IPS-NIHi7 (cell line): ENCODE data around the gene LGALS3.

ENCODE experiments used
- DNase-seq: peaks from one replicate; pipeline ENCODE4 v3.0.0; 2012; ENCODE audit warnings: mixed read lengths; ENCODE audit errors: extremely low spot score

LGALS3 gene

DNA sequence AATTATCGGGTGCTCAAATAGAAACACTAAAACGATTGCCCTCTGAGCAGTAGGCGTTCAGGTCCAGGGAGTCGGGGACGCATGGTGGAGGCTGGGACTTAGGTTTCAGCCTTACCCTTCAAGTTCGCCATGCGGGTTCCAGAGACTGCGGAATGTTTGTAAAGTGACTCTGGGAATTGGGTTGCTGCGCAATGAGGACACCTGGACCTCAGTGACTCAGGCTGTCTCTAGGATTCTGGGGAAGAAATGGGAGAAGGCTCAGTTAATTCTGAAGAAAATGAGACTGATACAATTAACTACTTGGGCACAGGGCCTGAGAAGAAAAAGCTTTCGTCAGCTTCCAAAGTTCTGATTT lies 1.1 kb downstream of the LGALS3 start:
- DNase-seq: peak; percentile 35

DNA sequence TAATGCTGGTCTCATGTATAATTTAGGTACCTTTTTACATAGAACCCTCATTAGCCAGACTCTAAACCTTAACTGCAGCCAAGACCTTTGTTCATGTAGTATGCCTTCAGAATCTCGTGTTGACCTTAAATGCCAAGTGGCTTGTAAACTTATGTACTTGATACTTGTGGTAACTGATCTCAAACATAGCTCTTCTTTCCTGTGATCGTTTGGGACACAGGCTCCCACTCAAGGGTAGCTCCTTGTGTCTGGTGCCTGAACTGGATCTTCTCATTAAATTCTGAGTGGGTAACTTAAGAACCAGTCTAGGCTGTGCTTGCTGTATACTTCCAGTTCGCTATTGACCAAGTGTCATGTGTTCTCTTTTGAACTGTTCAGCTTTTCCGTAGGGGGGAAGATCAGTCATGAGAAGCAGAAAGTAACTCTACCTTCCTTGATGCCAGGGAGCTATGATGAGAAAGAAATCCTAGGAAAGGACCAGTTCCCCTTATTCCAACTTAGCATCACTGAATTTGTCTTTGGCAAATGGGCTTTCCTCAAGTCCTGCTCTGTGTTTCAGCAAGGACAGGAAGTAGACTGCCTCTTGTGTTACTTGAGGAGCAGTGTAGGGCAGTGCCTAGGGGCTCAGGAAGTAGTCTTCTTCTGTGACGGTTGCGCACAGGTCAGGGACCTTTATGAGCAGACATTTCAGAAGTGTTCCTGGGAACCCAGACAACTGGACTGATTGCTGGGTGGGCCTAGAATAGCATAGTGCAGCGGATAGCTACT lies 2.5 kb downstream of the LGALS3 start:
- DNase-seq: no peak

DNA sequence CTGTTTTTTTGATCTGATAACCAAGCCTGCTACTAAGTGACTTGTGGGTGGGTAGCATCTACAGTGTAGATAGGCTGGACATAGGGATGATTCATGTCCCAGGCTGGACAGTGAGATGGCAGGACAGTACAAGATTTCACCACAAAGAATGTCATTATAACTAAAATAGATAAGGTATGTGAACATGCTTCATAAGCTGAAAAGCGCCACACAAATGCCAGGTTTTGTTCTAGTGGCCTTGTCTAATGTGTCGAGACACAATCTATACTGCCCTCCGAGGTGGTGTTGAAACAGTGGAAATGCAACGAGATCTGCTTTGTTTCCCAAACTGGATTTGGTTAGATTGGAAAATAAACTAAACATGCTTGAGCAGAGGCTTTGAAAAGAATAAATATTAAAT lies 4.4 kb downstream of the LGALS3 start:
- no peak for DNase-seq

DNA sequence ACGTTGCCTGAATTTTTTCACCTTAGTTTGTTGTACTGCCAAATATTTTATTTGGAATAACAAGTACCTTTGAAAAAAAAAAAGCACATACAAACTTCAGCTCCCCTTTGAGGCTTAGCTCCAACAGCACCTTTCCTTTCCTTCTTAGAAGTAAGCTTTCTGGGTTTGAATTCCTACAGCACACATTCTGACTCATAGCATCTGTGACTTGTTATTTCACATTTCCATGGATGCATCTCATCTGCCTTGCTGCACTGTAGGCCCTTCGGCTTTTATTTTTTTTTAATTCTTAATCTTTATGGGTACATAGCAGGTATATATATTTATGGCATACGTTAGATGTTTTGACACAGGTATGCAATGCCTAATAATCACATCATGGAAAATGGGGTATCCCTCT lies 7.2 kb downstream of the LGALS3 start:
- DNase-seq: no peak

DNA sequence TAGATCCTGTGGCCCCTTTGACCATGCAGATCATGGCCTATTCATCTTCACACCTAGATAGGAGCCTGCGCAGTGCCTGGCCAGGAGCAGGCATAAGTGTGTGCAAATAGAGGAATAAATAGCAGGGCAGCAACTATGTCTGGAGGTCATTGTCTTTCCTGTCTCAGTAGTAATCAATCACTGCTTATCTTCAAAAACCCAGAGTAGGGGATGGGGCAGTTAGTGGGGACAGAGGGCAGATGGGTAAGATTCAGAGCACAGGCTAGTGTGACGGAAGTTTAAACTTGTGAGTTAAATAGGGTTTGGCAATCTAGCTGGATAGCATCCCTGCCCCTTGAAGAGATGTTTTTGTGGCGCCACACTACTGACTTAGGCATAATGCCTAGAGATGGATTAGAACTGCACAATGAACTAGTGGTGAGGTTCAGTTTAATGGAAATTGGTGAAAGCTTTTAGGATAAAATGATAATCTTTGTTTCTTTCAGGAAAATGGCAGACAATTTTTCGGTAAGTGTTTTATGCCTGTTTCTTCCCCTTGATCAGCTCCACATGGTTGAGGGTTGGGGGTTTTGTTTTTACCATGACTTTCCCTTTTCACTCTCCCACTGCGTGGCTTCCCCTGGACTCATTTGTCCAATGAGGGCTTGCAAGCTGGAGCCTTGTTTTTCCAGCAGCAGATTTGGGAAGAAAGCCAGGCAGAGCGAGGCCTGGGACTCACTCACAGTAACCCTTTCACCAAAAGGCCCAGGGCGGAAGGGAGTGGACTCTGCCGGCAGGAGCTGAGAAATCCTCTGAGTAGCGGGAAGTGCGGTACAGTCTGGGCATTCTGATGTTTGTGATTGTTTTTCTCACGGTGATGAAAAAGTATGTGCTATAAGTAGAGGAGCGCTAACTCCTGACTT lies 8.1 kb downstream of the LGALS3 start:
- DNase-seq: no peak

DNA sequence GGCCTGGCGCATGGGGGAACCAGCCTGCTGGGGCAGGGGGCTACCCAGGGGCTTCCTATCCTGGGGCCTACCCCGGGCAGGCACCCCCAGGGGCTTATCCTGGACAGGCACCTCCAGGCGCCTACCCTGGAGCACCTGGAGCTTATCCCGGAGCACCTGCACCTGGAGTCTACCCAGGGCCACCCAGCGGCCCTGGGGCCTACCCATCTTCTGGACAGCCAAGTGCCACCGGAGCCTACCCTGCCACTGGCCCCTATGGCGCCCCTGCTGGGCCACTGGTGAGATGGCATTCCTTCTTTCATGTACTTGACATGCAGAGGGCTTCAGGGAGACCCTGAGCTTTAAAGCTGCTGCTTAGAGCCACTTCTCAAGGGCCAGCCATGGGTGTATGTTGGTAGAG lies 9.0 kb downstream of the LGALS3 start:
- peak; percentile 66 for DNase-seq

DNA sequence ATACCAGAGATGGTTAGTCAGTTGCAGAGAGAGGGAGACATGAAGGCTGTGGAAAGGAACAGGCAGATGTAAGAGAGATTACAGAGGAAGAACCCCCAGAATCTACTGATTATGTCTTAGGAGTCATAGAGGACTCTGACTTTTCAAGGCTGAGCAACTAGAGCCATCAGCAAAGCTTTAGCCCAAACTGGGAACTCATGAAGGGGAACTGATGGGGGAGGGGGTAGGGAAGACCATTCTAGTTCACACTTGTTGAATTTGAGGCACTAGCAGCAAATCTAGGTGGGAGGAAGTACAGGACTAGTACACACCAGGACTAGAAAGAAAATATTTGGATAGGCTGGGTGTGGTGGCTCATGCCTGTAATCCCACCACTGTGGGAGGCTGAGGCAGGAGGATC lies 10.1 kb downstream of the LGALS3 start:
- no peak for DNase-seq

DNA sequence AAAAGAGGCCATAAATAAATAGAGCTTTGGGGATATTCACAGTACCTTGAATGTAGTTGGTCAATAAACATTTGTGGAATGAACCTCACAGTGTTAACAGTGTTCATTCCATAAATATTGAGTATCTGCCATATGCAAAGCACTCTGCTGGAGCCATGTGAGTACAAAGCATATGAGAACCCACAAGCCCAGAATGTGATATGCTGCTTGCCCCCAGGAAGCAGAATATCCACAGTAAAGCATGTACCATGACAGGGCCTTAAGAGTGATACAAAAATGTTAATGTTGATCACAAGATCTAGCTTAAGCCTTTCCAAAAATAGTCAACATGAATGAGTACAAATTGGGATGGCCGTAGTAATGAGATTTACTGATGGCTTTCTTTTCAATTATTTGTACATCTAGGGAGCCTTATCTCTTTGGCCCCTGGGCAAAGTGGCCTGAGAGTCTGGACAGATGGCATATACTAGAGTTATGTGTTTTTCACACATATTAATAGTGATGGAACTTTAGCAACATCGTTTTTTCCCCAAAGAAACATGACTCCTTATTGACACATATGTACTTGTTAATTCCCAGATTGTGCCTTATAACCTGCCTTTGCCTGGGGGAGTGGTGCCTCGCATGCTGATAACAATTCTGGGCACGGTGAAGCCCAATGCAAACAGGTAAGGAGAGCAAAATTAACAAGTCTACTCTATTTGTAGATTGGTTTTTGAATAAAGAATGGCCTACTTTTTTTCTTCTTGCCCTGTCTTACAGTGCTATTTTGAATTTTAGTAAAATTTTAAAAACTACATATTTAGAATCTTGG lies 10.9 kb downstream of the LGALS3 start:
- no peak for DNase-seq

DNA sequence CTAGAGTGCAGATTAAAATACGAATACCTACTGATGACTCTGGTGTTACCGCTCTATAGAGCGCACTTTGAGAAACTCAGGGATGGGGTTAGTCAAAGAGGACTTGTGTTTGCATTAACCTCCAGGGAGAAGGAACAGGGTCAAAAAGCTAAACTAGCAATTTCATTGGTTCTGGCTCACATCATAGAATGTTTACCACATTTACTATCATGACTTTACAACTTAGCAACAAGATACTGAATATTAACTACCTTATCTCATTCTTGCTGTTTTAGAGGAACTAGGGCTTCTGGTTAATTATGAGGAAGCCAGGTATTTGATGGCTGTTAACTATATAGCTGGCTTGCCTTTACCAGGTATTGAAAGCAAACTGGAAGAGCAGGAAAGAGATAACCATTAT lies 12.8 kb downstream of the LGALS3 start:
- no peak for DNase-seq

DNA sequence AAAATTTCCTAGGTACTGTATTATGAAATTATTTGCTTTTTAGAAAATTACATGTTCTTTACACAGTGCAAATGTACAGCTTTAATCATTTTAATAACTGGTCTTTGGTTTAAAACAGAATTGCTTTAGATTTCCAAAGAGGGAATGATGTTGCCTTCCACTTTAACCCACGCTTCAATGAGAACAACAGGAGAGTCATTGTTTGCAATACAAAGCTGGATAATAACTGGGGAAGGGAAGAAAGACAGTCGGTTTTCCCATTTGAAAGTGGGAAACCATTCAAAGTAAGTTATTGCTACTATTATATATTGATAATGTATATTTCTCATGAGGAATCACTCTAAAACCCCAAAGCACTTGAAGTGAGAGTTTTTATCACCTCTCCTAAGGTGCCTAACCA lies 13.4 kb downstream of the LGALS3 start:
- DNase-seq: no peak

DNA sequence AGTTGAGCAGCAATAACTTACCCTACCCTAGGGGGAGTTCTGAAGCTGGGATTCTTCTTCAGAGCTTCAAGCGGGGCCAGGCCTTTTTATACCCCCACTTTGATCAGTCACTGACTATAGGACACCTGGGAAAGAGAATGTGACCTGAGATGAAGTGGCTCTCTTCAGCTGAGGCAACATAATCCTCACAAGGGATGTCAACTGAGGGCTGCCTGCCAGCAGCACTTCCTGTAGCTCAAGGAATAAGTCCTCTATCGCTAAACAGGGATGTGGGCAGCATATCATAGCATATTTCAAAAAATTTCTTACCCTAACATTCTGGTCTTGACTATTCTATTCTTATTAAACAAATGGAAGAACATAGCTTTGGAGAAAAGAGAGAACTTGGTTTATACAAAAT lies 17.4 kb downstream of the LGALS3 start:
- no peak for DNase-seq

DNA sequence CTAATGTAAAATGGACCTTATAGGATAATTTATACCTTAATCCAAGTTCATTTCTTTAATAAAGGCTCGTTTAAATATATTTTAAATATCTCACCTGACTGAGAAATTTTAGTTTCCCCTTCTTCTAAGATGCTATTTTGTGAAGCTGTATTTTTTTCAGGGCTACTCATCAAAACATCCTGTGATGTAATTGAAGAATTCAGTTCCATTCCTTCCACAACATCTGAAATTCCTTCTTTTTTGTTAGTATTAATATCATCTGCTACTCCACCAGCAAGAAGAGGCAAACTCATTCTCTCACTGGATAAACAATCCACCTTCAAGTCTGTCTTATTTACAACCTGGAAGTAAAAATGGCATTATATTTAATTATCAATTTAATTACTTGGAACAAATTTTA lies 22.5 kb downstream of the LGALS3 start:
- DNase-seq: no peak

DNA sequence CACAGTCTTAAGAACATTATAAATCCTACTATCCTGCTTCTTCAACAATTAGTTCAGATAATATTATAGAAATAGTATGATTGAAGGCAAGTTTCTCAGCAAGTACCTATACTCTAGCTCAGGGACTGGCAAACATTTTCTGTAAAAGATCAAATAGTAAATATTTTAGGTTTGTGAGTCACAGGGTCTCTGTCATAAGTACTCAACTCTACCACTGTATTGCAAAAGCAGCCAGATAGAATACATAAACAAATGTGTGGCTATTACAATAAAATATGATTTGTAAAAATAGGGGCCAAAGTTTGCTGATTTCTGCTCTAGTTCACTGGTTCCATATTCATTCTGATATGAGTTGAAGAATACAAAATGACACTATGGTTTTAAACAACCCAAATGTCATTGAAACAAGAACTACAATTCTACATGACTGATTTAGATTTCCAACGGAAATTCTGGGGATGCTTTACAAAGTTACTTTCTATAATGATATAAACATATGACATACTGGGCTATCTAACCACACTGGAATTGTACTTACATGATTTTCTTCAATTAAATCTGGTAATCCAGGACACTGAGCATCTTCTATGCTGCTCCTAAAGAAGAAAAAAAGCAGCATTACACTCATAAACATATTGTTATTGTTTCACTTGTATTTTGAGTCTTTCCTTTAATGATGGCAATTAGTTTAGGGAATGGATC lies 23.2 kb downstream of the LGALS3 start:
- no peak for DNase-seq

DNA sequence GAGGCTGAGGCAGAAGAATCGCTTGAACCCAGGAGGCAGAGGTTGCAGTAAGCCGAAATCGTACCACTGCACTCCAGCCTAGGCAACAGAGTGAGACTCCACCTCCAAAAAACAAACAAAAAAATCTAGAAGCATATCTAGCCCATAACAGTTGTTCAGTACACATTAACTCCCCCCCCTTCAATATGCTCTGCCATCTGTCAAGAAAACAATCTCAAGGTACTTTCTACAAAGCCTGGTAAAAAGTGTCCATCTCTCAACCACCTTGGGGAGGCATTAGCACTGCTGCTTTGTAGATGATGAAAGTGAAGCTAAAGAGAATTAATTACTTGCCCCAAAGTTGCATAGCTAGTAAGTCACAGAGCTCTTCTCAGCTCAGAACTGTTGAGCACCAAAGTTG lies 24.9 kb downstream of the LGALS3 start:
- no peak for DNase-seq

DNA sequence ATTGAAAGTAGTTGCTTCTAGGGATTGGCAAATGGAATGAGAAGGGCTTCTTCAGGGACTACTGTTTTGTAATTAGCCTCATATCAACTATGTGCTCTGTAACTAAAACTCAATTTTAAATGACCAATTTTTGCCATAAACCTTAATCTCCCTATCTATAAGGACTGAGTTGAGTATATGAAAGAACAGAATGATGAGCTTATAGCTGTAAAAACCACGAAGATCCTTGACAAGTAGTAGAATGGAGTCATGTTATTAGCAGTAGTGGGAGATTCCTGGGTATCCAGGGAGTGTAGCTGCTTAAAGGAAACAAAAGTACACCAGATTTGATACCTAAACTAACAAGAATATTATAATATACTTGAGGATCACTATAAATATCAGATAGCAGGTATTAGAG lies 28.0 kb downstream of the LGALS3 start:
- no peak for DNase-seq

DNA sequence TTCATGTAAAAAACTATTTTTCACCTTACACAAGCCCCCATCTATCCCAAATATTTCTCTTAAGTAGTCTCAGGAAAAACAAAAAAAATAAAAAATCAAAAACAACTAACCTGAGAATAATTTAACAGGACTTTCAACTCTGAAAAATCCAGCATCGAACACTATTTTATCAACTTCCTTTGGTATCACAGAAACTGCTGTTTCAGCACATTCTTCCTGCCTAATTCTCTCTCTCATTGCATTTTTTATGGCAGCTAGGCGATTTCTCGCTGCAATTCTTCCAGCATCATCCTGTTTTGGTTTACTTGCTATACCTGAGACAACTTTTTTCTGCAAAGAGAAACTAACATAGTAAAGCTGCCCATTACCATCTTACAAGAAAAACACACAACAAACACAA lies 29.4 kb downstream of the LGALS3 start:
- no peak for DNase-seq

DNA sequence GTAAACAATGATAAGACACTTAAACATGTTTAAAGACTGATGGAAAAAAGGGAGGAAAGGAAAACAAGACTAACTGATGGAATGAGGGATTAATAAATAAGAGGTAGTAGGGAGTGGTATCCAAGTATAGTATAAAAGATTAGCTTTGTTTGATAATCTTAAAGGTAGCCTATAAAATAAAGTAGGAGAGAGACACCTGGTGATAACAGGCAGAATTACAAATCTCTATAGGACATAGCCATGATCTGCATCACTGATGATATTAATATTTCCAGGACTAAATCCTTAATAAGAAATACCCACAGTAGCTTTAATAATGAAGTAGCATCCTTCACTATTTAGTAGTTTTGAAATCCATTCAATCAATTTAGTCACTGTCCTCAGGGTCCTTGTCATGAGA lies 31.9 kb downstream of the LGALS3 start:
- no peak for DNase-seq

DNA sequence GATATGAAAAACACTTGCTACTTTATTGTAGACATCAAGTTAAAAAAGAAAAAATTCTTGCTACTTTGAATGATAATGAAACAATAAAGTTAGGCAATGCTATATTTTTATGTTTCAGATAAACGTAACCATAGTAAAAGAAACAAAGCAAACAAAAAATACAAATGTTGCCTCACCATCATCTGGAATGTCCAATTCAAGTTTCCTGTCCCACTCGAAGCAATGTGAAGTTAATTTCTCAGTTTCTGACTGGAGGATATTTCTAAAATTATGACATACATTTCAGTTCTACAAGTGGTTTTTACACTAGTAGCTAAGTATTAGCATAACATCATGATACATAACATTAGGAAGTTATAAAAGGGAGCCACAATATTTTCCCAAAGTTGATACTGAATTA lies 41.5 kb downstream of the LGALS3 start:
- DNase-seq: no peak

DNA sequence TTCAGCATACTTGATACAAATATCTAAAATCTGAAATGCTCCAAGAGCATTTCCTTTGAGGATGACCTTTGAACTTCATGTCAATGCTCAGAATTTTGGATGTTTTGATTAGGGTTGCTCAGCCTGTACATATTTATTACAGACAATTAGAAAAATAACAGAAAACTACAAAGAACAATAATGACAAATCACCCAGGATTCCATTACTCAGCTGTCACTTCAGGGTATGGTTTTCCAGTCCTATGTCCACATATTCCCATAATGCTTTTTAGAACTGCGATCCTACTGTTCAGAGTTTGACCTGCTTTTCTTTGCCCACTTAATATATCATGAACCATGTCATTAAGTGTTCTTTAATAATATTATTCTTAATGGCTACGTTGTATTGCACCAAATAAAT lies 51.0 kb downstream of the LGALS3 start:
- DNase-seq: no peak

DNA sequence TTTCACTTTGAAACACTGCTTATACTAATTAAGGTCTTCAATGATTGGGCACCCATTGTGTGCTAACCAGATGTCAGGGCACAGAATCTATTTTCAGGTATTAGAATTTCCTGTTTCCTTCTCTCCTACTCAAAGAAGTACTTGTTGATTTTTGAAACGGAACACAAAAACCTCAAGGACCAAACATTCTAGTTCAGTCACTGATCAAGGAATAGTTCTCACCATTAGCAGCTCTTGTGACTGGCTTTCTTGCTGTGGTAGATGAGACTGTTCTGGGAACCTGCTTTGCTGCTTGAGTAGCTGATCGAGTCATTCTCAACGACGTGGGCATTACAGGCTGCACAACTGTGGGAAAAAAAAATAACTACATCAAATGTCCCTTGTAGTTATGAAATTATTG lies 51.4 kb downstream of the LGALS3 start:
- no peak for DNase-seq

DNA sequence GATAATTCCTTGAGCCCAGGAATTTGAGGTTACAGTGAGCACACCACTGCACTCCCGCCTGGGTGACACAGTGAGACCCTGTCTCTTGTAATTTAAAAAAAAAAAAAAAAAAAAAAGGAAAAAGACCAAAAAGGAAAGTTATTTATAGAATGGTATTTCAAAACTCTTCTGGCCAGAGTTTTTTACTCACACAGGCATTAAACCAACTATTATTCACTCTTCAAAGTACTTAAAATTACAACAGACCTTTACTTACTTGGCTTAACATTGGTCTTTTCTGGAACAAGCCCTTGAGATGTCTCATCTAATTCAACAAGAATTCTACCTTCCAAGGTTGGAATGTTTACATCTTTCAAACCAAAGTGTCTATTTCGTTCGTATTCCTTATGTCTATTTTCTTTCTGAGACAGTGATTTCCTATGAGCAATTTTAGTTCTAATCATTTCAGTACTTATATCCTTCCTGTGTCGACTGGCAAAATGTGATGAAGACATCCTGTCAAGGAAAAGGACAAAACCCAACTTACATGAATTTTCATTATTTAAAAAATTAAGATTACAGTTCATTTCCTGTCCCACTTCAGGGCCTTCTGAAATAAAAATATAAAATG lies 59.7 kb downstream of the LGALS3 start:
- no peak for DNase-seq

DNA sequence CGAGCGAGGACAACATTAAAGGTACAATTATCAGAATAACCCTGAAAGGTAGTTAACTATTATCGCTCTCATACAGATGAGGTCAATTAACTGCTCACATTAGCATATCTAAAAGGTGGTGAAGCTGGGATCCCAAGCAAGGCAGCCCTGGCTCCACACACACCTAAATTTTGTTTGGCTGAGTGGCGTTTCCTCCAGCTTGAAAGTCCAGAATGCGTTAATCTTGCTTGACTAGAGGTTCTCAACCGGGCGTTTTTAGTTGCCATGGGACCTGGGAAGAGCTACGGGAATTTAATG lies 61.8 kb downstream of the LGALS3 start:
- no peak for DNase-seq
